ENCODE results near the gene MOV10L1.
A peak's percentile ranks its signal among the peaks of the same experiment; 100 is the strongest.

MOV10L1 gene

DNA sequence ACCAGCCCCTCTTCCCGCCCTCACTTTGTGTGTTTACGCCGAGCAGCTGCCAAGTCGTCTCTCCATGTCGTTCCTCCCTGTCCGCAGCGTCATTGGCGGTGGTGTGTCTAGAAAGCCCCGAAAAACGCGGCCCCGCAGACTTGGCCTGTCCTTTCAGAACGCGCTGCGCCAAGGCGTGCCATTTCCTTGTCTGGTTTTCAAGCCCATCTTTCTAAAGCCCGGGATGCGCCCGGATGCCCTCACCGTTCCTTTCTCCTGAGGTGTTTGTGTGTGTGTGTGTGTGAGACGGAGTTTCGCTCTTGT is 557 bp downstream of the MOV10L1 start:
- TF ChIP-seq POLR2A (IDR thresholded peaks at IDR 0.05; ENCODE audit: low read depth, low read length): no peak
- DNase-seq (ENCODE audit: insufficient read length, low spot score) (no peak), FAIRE-seq (no peak)

DNA sequence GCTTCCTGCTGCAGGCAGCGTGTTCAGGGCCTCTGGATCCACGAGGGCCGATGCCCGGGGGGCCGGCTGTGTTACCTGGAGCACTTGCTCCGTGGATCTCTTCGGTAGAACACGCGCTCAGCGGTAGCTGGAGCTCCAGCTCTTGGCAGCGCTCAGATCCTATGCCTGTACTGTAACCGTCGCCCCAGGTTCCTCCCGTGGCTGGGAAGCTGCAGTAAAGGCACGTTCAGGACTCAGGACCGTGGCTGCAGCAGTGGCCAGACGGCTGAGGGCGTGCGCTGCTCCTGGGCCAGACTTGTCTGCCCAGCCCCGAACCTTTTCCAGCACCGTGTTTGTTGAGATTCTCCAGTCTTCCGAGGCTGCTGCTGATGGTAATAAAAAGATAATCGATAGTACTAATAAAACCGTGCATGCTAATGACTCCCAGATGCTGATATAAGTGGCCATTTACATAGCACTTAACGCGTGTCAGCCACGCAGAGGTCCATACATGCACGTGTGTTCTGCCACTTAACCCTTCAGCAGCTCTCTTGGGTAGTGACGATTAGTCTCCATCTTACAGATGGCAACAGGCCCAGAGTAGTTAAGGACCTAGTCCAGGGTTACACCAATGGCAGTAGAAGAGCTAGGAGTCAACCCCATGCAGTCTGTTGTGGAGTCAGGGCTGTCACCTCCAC is 1.4 kb downstream of the MOV10L1 start:
- FAIRE-seq: no peak
- TF ChIP-seq POLR2A (IDR thresholded peaks at IDR 0.05; ENCODE audit: low read depth, low read length): no peak

DNA sequence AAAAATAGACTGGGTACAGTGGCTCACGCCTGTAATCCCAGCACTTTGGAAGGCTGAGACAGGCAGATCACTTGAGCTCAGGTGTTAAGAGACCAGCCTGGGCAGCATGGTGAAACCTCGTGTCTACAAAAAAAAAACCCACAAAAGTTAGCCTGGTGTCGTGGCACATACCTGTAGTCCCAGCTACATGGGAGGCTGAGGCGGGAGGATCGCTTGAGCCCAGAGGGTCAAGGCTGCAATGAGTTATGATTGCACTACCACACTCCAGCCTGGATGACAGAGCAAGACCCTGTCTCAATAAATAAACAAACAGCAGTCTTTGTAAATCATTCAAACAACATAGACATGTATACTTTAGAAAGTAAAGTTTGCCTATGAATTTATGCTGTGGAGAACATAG is 2.5 kb downstream of the MOV10L1 start:
- DNase-seq (ENCODE audit: insufficient read length, low spot score): no peak
- no peak for FAIRE-seq
- TF ChIP-seq POLR2A (IDR thresholded peaks at IDR 0.05; ENCODE audit: low read depth, low read length): no peak

More for the DNA sequence above, 1.4 kb downstream of the MOV10L1 start:
- no peak for DNase-seq (ENCODE audit: insufficient read length, low spot score)

DNA sequence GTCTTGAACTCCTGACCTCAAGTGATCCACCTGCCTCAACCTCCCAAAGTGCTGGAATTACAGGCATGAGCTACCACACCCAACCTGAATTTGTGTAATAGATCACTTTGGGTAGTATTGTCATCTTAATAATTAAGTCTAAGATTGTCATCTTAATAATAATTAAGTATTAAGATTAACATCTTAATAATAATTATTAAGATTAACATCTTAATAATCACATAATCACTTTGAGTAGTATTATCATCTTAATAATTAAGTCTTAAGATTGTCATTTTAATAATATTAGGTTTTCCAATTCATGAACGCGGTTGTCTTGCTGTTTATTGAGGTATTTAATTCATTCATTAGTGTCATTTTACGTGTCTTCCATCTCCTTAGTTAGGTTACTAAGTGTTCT is 8.2 kb downstream of the MOV10L1 start:
- FAIRE-seq (no peak), DNase-seq (ENCODE audit: insufficient read length, low spot score) (no peak)
- no peak for TF ChIP-seq POLR2A (IDR thresholded peaks at IDR 0.05; ENCODE audit: low read depth, low read length)

DNA sequence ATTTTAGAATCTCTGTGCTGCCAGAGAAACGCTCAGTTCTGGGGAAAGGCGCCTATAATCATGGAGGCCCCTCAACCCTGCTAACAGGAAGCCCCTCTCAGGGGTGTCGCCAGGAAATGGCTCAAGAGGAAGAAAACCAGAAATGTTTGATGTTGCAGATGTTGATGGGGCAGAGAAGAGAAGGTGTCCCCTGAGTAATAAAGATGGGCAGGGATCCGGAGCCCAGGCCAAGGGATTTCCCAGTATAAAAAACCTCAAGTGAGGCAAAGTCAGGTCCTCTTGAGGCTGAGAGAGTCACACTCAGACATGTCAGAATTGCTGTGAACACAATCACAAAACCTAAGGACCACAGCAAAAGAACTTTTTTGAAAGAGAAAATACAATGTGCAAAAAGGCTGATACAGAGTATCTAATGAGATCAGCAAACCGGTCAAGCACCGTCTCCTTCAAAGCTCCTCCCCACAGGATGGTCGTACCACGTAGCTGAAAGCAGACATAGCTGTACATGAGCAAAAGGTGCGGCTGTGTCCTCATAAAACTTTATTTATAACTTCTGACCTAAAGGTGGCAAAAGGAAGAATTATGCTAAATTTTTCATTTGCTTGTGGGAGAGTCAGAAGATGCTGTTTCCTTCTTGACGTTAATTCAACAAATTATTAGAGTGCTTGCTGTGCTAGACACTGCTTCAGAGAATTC is 12.2 kb downstream of the MOV10L1 start:
- no peak for FAIRE-seq
- no peak for DNase-seq (ENCODE audit: insufficient read length, low spot score)
- TF ChIP-seq POLR2A (IDR thresholded peaks at IDR 0.05; ENCODE audit: low read depth, low read length): no peak

DNA sequence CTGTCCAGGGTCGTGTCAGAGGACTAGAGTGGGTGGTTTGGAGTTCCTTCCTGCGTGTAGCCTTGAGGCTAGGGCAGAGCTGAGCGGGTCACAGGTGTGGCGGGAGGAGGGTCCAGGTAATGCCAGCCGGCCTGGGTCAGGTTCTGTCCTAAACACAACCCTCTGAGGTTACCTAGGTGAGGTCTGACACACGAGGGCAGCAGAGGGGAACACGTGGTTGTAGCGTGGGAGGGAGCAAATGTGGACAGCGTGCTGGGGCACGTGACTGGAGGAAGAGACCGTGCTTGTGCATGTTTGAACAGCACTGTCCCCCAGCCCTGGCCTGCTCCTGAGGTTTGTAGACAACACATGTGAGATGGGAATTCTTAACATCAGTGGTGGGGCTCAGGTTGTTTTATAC is 13.1 kb downstream of the MOV10L1 start:
- DNase-seq (ENCODE audit: insufficient read length, low spot score) (no peak), FAIRE-seq (no peak)

DNA sequence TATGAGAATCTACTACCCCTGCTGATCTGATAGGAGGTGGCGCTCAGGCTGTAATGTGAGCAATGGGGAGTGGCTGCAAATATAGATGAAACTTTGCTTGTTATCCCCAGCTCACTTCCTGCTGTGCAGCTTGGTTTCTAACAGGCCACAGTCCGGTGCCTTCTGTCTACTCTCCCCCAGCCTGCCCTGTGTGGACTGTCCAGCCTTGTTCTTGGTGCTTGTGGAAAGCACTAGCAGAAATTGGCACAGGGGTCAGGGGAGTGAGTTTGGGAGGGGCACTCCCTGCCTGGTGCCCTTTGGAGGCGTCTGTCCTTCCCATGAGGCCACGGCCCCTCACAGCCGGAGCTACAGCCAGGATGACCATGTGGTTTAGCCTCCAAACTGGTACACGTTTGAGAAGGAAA is 14.3 kb downstream of the MOV10L1 start:
- FAIRE-seq: no peak
- TF ChIP-seq POLR2A (IDR thresholded peaks at IDR 0.05; ENCODE audit: low read depth, low read length): no peak
- DNase-seq (ENCODE audit: insufficient read length, low spot score): no peak

More for the DNA sequence above, 13.1 kb downstream of the MOV10L1 start:
- no peak for TF ChIP-seq POLR2A (IDR thresholded peaks at IDR 0.05; ENCODE audit: low read depth, low read length)

DNA sequence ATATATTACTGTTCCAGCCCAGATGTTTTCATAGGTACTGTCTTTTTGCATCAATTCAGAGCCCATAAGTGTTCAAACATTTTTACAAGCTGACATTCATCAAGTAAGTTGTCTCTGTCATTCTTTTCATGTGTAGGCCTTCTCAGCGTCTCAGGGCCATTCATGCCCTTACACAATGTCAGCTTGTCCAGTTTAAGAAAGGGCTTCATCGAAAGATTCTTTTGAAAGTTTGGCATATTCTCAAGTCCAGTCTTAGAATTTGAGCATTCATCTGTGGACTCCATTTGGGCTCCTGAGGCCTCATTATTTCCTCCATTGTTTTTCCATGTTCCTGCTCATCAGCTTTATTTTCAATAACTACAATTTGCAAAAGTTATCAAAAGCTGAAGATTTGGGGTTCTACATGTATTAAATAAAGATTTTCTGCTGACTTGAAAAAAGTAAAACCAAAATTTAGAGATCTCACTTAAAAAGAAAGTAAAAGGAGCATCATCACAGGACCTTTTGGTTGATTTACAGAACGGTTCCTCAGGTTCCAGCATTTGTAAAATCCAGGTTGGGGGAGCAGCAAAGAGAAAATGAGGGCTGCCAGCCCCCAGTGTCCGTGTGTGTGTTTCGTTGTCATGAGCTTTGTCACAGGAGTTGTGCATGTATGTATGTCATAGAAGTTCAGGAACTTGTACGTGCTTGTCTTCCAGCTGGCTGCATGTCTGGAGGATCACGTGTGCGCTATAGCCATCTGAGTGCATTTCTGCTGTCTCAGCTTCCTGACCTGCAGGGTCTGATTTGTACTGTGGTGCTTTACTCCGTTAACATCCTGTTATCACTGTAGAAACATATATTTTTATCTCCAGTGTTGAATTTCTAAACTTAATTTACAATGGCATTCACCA is 15.6 kb downstream of the MOV10L1 start:
- no peak for TF ChIP-seq POLR2A (IDR thresholded peaks at IDR 0.05; ENCODE audit: low read depth, low read length)
- DNase-seq (ENCODE audit: insufficient read length, low spot score): no peak
- no peak for FAIRE-seq

DNA sequence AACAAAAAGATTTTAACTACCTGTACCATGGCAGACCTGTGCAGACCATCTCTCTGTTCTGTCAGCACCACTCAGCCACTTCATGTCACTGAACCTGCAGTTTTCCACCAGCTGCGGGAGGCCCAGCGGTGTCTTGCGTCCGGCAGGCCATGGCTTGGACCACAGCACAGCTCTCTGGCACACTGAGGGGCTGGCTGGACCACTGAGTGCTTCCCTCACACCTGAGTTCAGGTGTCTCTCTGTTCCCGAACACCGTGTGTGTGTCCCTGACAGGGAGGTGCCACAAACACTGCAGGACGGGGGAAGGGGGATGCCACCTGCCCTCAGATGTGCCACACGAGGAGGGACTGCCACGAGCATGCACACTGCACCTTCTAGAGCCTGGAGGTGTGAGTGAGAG is 17.7 kb downstream of the MOV10L1 start:
- TF ChIP-seq POLR2A (IDR thresholded peaks at IDR 0.05; ENCODE audit: low read depth, low read length): no peak
- FAIRE-seq (no peak), DNase-seq (ENCODE audit: insufficient read length, low spot score) (no peak)

DNA sequence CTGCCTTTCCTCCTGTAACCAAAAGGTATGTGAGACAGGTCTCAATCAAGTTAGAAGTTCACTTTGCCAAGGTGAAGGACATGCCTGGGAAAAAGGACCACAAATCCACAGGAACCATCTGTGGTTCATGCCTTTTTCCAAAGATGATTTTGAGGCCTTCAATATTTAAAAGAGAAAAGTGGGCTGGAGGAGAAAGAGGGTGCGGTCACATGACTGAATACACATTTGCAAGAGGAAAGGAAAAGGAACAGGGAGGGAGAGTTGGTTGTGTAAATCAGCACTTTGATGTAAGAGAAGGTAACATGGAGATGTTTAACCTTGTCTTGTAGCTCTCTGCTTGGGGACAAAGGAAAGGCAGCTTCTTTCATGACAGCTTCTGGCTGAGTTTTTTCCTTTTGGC is 21.2 kb downstream of the MOV10L1 start:
- DNase-seq (ENCODE audit: insufficient read length, low spot score) (no peak), FAIRE-seq (no peak)
- TF ChIP-seq POLR2A (IDR thresholded peaks at IDR 0.05; ENCODE audit: low read depth, low read length): no peak

DNA sequence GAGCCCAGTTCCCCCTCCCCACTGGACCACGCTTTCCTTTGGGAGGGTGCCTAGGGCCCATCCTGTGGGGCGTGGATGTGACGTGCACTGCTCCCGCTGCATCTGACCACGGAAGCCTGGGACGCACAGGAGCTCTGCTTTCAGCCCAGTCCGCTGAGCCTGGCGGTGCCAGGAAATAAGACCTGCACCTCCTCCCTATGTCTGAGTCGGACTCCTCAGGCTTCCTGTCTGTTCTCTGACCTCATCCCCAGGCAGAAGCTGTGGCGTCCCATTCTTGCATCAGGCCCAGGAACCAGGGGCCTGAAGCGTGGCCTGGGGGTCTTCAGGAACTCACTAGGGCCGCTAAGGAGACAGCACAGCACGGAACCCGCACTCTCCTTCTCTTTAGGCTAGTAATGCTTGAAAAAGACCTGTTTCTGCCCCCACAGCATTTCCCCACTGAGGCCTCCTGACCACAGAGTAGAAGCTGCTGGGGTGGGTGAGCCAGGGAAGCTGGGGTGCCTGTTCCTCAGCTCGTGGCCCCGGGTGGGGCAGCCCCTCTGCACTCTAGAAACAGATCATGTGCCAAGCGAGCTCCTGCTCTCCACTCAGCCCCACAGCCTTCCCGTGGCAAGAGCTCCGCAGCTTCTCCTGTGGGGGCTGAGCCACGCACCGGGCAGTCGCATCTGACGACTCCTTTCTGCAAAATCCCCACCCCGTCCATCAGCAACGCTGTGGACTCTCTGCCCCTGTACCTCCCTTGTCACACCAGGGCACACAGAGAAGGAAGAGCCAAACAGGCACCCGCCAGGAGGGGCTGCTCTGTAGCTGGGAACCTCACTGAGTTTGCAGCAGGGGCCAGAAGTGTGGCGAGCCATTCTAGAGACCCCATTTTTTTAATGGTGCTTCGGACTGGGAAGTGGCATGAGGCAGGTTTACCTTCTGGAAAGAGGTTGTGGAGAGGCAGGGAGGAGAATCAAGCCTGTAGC is 22.6 kb downstream of the MOV10L1 start:
- no peak for FAIRE-seq
- TF ChIP-seq POLR2A (IDR thresholded peaks at IDR 0.05; ENCODE audit: low read depth, low read length): no peak
- peak; percentile 49 for DNase-seq (ENCODE audit: insufficient read length, low spot score)

DNA sequence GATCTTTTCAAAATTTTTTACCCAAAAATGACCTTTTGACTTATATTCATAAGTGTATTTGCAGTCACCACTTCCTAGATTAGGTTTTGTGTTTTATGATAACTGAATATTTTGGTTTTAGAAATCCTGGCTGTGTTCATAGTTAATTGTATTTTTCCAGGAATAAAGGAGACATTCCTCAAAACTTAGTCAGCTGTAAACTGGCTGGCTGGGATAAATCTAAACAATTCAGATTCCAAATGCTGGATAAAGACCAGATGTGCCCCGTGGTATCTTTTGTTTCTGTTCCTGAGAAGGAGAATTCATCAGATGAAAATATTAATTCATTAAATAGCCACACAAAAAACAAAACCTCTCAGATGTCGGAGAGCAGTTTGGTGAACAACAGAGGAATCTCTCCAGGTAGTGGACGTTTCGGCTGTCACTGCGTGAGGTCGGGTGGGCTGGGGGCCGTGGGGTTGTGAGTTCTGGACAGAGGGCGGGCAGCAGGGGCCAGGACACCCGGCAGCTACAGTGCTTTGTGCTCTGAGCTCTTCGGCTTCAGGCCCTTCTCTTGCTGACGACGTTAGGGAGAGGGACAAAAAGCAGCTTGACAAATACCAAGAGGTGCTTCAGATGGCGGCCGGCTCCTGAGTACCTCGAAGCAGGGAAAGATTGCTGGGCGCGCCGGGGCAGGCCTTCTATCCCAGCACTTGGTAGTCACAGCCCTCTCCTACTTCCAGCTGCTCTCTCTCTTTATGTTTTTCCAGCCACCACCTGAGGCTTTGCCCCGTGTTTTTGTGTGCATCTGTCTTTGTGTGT is 24.6 kb downstream of the MOV10L1 start:
- FAIRE-seq (no peak), DNase-seq (ENCODE audit: insufficient read length, low spot score) (no peak)
- TF ChIP-seq POLR2A (IDR thresholded peaks at IDR 0.05; ENCODE audit: low read depth, low read length): no peak

DNA sequence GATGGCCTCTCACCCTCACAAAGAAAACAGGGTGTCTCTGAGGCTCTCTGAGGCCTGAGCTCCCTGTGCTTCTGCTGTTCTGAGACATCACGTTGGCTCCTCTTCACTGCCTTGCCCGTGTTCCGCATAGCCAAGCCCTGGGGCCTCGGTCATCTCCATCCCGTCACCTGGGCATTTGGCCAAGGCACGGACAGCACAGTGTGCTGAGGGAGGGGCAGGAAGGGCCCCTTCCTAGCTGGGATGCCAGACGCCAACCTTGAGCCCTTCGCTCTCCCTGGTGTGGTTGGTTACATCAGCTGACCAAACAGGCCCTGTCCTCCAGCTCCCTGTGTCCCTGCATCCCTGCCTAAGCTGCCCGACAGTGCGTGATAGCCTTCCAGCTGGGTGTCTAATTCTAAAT is 25.9 kb downstream of the MOV10L1 start:
- FAIRE-seq (no peak), DNase-seq (ENCODE audit: insufficient read length, low spot score) (no peak)
- no peak for TF ChIP-seq POLR2A (IDR thresholded peaks at IDR 0.05; ENCODE audit: low read depth, low read length)

Measured in H54 (cell line).